ENCODE data around the gene ZNRF1. TPM values are rescaled to one million over a fixed set of nuclear protein-coding genes. Genes with fewer than 3 reads are reported as not detected.

ZNRF1 gene
- total RNA-seq, 2 donors from 2014 or later: 15.4 to 23.5 TPM

GRCh38 chr16:75101635-75102034, 102.8 kb downstream of the ZNRF1 start:
- DNase-seq (ENCODE audit: low spot score): no peak
- intact Hi-C loops (cut with DNase I): loop anchor here in 1 of 2 donors (10.0 kb wide), 1 partner anchor 57 kb away; no protein-coding TSS in a partner anchor

DNA sequence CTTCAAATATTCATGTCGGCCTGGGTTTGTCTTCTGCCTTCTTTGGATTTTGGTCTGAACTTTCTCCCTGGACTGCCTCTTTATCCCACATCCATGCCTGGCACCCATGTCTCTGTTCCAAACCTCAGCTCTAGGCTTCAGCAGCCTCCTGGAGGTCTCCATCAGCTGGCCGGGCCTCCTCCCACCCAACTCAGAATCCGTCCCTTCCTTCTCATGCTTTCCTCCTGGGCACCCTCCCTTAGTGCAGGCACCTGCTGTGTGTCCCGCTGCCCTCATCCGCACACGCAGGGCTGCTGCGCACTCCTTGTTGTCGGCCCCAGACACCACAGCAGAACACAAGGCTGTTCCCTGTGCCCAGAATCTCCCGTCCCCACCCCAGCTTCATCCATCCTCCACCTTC, 103.8 kb downstream of the ZNRF1 start:
- intact Hi-C loops (cut with DNase I): loop anchor here in 1 of 2 donors (10.0 kb wide), 1 partner anchor 58 kb away; no protein-coding TSS in a partner anchor
- DNase-seq (ENCODE audit: low spot score): no peak

GRCh38 chr16:75103994-75104393, 105.2 kb downstream of the ZNRF1 start:
- intact Hi-C loops (cut with DNase I): loop anchor here (1.0 to 10.0 kb wide), 2 partner anchors 30 to 59 kb away; no protein-coding TSS in a partner anchor
- DNase-seq (ENCODE audit: low spot score): no peak

DNA sequence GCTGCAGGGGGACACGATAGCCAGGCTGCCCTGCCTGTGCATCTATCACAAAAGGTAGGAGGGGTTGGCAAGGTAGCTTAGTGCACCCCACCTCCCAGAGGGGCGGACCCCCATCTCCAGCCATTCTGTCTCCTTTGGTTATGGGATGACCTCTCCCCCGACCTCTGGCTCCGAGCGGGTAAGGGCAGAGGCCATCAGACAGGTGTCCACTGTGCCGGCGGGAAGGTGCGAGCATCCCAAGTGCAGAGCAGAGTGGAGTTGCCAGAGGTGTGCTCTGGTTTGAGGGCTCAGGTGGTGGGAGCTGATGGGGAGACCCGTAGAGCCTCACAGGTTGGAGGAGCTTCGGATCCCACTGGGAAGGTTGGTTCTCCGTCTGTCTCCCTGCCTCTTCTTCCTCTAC, 106.0 kb downstream of the ZNRF1 start:
- DNase-seq (ENCODE audit: low spot score): no peak
- intact Hi-C loops (cut with DNase I): loop anchor here (1.0 to 10.0 kb wide), 2 partner anchors 31 to 60 kb away; no protein-coding TSS in a partner anchor

DNA sequence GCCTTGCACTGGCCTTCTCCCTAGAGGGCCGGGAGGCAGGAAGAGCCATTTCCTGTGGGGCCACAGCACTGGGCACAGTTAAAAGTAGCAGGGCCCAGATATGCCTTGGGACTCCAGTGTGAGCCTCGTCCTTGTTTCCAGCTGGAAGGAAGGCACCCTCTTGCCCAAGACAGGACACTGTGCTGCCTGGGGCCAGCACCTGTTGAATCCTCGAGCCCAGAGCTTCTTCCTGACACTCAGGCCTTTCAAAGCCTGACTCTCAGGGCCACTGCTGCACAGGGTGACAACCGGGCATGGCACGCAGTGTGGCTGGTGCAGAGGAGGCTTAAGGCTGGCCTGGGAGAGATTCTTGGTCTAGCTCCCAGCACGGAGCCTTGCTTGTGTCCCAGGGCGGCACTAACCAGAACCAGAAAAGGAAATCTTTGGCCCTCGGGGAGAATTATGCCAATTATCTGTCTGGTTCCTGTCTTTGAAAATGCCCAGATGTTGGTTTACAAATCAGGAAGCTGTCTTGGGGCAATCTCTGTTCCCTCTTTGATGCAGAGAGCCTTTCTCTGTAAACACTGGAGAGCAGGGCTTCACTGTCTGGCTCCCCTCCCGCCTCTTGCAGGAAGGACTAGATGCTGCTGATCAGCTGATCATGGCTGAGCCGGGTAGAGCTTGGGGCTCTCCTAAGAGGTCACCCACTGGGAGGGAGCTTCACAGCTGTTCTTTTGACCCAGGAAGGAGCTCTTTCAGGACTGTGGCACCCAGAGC, 106.7 kb downstream of the ZNRF1 start:
- intact Hi-C loops (cut with DNase I): loop anchor here in 1 of 2 donors (10.0 kb wide), 1 partner anchor 61 kb away; no protein-coding TSS in a partner anchor
- DNase-seq (ENCODE audit: low spot score): peak; percentile 83

- intact Hi-C loops (cut with DNase I): loop anchor here in 1 of 2 donors (10.0 kb wide), 1 partner anchor 62 kb away; no protein-coding TSS in a partner anchor
Observed at GRCh38 chr16:75106351-75107274, 107.8 kb downstream of the ZNRF1 start.

DNA sequence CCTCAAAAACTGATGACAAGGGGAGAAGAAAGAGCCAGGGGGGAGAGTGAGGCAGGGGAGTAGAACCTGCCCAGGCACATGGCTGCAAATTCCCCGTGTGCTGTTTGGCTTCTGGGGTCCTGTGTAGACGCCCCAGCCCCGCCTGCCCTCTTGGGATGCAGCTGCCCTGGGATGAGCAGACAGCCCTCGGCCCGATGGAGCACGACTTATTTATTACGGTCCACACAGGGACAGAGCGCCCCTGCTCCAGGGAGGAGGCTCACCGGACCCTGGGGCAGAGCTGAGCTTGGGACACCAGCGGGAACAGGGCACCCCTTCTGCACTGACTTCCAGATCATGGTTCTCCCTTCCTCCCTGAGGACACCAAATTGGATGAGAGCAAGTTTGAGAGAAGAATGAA, 108.7 kb downstream of the ZNRF1 start:
- peak; percentile 54 for DNase-seq (ENCODE audit: low spot score)
- intact Hi-C loops (cut with DNase I): loop anchor here in 1 of 2 donors (10.0 kb wide), 1 partner anchor 63 kb away; no protein-coding TSS in a partner anchor

More at GRCh38 chr16:75106351-75107274, 107.8 kb downstream of the ZNRF1 start:
- DNase-seq (ENCODE audit: low spot score): peak; percentile 58

GRCh38 chr16:75108792-75109731, 110.2 kb downstream of the ZNRF1 start:
- intact Hi-C loops (cut with DNase I): loop anchor here in 1 of 2 donors (10.0 kb wide), 1 partner anchor 64 kb away; no protein-coding TSS in a partner anchor
- DNase-seq (ENCODE audit: low spot score): peak; percentile 94

DNA sequence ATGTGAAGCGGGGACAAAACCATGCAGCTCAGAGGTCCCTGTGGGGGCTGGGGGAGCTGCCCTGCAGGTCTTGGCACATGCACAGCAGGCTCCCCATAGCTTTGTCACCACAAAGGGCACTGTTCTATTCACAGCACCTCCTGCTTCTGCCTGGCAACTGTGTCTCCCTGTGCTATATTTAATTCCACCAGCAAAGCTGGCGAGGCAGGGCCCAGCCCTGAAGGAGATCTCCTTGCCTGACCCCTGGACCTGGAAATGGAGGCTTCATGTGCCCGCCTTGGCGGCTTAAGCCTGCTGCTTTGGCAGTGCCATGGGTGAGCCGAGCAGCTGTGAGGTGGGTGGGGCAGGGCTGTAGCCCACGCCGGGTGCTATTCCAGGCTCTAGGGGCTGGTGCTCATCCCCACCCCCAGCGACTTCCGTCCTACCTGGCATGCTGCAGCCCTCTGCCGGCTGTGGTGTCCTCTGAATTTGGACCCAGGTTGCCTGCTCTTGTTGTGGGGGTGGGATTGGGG, 111.0 kb downstream of the ZNRF1 start:
- intact Hi-C loops (cut with DNase I): loop anchor here (2.0 to 10.0 kb wide), 2 partner anchors 65 to 111 kb away; partner anchors contain the start of gene ZNRF1 (in 2 of the 2)
- DNase-seq (ENCODE audit: low spot score): peak; percentile 67

DNA sequence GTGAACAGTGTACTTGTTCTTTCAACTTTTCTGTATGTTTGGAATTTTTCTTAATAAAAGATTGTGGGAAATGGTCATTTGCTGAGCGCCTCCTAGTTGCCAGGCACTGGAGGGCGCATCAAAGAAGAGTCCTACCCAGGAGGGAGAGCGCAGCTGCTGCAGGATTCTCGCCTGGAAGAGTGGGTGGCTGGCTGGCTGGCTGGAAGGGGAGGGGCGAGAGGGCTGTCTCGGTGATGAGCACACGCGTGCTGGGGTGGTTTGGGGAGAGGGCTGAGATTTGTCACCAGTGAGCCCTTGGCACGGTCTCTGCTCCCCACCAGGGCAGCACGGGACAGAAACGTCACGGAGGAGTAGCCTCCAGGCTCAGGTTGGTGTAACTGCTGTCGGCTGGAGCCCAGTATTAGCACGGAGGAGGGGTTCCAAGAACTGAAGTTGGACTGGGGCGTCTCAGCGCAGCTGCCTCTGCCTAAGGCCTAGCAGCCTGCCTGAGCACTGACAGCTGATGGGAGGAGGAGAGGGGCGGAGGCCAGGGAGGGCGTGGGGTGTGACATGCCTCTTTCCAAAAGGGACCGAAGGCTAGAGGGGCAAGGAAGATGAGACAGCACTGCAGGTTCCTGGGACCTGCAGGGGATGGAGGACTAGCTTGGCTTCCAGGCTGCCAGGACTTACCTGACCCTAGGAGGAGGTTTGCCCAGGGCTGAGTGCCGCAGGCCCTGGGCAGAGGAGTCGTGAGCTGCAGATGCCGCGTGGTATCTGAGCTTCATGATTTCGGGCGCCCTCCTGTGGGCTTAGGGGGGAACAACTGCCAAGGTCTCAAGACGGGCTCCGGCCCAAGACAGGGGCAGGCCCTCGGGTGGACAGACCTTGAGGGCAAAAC, 112.1 kb downstream of the ZNRF1 start:
- peak; percentile 96 for DNase-seq (ENCODE audit: low spot score)
- intact Hi-C loops (cut with DNase I): loop anchor here (2.0 kb wide), 1 partner anchor 112 kb away; the partner anchor contains the start of gene ZNRF1 (in 2 of the 2)

- peak; percentile 75 for DNase-seq (ENCODE audit: low spot score)
- intact Hi-C loops (cut with DNase I): loop anchor here (2.0 kb wide), 1 partner anchor 113 kb away; the partner anchor contains the start of gene ZNRF1 (in 2 of the 2)
Observed at GRCh38 chr16:75111514-75111940, 112.7 kb downstream of the ZNRF1 start.

DNA sequence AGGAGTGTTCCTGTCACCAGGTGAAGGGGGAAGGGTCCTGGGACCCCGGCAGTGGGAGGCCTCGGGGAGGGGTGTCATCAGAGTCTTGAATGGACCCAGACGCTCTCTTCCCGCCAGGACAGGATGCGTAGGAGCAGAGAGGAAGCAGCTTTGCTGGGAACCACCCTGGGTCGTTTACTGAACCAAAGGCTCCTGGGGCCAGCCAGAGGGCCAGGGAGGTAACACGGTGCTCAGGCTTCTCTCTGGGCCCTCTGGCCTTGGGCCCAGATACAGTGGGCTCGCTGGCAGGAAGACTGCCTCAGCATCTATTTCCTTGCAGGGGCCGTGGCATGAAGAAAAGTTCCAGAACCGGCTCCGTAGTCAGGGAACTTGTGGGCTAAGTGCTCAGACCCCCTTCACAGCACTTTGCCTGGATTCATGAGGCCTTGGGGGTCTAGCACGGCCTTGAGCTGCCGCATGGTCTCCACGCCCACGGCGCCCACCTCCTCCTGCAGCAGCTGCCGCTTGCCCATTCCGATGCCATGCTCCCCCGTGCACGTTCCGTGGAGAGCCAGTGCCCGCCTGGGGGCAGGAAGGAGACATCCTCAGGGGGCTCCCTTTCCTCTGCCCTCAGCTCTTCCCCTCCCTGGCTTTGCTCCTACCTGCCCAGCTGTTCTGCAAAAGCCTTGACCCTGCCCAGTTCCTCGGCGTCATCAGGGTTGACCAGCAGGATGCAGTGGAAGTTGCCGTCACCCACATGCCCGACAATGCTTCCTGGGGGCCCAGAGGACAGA, 113.3 kb downstream of the ZNRF1 start:
- no peak for DNase-seq (ENCODE audit: low spot score)
- intact Hi-C loops (cut with DNase I): loop anchor here (2.0 kb wide), 1 partner anchor 113 kb away; the partner anchor contains the start of gene ZNRF1 (in 2 of the 2)

- intact Hi-C loops (cut with DNase I): no loop called here
Observed at GRCh38 chr16:75112734-75113491, 114.1 kb downstream of the ZNRF1 start.

DNA sequence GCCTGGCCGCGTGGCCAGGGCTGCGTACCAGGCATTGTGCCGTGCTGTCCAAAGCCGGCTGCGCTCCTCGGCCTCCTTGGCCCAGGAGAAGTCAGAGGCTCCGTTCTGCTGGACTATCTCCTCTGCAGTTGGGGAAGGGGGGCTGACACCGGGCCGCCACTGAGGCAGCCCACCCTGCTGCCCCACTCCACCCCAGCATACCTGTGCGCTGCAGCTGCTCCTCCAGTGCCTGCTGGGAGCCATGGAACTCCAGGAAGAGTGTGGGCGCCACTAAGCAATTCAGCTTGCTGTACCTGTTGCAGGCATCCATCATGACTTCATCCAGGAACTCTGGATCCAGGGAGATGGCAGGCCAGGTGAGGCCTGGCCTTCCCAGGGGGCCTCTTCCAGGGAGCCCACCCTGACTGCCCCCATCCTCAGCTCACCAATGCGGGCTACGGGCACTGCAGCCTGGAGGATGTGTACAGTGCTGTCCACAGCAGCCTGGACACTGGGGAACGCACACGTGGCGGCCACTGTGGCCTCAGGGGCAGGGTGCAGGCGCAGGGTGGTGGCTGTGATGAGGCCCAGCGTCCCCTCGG, 114.8 kb downstream of the ZNRF1 start:
- DNase-seq (ENCODE audit: low spot score): peak; percentile 72
- intact Hi-C loops (cut with DNase I): no loop called here

More at GRCh38 chr16:75112734-75113491, 114.1 kb downstream of the ZNRF1 start:
- DNase-seq (ENCODE audit: low spot score): no peak

Data from posterior vena cava (tissue), 2 donors.